HepG2 (cell line): ENCODE measurements around the gene CAPN11. TPM values are rescaled to one million over a fixed set of nuclear protein-coding genes. Genes with fewer than 3 reads are reported as not detected.
A peak's percentile ranks its signal among the peaks of the same experiment; 100 is the strongest.

ENCODE experiments used
- GMEB1 ChIP-seq: sonication (generic); formaldehyde crosslinking; IDR thresholded peaks from 2 replicates; pipeline ENCODE4 v1.5.1; 2020; ENCODE audit warnings: missing genetic modification reagents, mild to moderate bottlenecking, borderline replicate concordance
- MED13 ChIP-seq: sonication (generic); formaldehyde crosslinking; IDR thresholded peaks from 2 replicates; pipeline ENCODE4 v1.5.0; 2020; ENCODE audit warnings: missing genetic modification reagents
- PAWR ChIP-seq: sonication (generic); formaldehyde crosslinking; IDR thresholded peaks from 2 replicates; pipeline ENCODE4 v1.4.0; 2020; ENCODE audit warnings: missing genetic modification reagents, mild to moderate bottlenecking, borderline replicate concordance
- PTBP1 ChIP-seq: fragments of 200-400 bp; formaldehyde crosslinking; IDR thresholded peaks from 2 replicates; pipeline ENCODE4 v1.6.1; 2018; ENCODE audit warnings: low read length, low read depth; ENCODE audit not compliant: poor library complexity, severe bottlenecking
- REL ChIP-seq: sonication (generic); formaldehyde crosslinking; conservative IDR thresholded peaks from 2 replicates; pipeline ENCODE4 v1.8.0; 2022; ENCODE audit warnings: mild to moderate bottlenecking, missing genetic modification reagents, moderate library complexity
- RFX1 ChIP-seq: fragments of 450-650 bp; IDR thresholded peaks from 2 replicates; pipeline ENCODE4 v1.6.1; 2017
- SAP130 ChIP-seq: IDR thresholded peaks from 2 replicates; pipeline ENCODE4 v1.6.1; 2016; ENCODE audit warnings: low read depth
- ZMYM3 ChIP-seq: sonication (generic); formaldehyde crosslinking; IDR thresholded peaks from 2 replicates; pipeline ENCODE4 v1.5.1; 2020; ENCODE audit warnings: mild to moderate bottlenecking, missing genetic modification reagents
- ZZZ3 ChIP-seq: sonication (generic); formaldehyde crosslinking; IDR thresholded peaks from 2 replicates; pipeline ENCODE4 v1.4.0; 2020; ENCODE audit warnings: missing genetic modification reagents, mild to moderate bottlenecking, borderline replicate concordance
- polyA plus RNA-seq, 8 experiments: library from polyadenylated mRNA; depleted of rRNA in 3 of 8; stranded (reverse) in 7 of 8; unstranded in 1 of 8; fragments of >200 nt; fragmentation: Illumina TruSeq in 4 of 8; extraction: Trizol in 4 of 8; gene quantifications; 2 replicates each; pipeline versions ENCODE4 v1.2.1 to v1.2.3, GENCODE V29; 2011 to 2016; ENCODE audit warnings: low read depth in 4 of 8, missing spikeins in 1 of 8, mixed read lengths in 1 of 8; ENCODE audit not compliant: insufficient read depth in 1 of 8
- total RNA-seq, 5 experiments: library from RNA; depleted of rRNA; stranded (reverse); fragments of >200 nt; fragmentation: Illumina TruSeq; extraction: Trizol; gene quantifications; 2 replicates each; pipeline ENCODE4 v1.2.3, GENCODE V29; 2016; ENCODE audit warnings: low read depth in 1 of 5
- TF ChIP-seq, protein P1 (sequence below): sonication (generic); formaldehyde crosslinking; IDR thresholded peaks from 2 replicates; pipeline ENCODE4 v1.4.0; 2020; ENCODE audit warnings: missing genetic modification reagents
- TF ChIP-seq, protein P2 (sequence below): sonication (generic); formaldehyde crosslinking; IDR thresholded peaks from 2 replicates; pipeline ENCODE4 v1.9.0; 2021; ENCODE audit warnings: mild to moderate bottlenecking, missing genetic modification reagents
- TF ChIP-seq, protein P3 (sequence below): sonication (generic); formaldehyde crosslinking; IDR thresholded peaks from 2 replicates; pipeline ENCODE4 v1.5.0; 2020; ENCODE audit warnings: mild to moderate bottlenecking, missing genetic modification reagents, borderline replicate concordance

The CAPN11 gene
- total and polyA plus RNA-seq, 2 of the 13 experiments (the other 11 are each of a cell fraction or from before 2014, with no cell fraction given): 0.07 to 0.11 TPM

DNA sequence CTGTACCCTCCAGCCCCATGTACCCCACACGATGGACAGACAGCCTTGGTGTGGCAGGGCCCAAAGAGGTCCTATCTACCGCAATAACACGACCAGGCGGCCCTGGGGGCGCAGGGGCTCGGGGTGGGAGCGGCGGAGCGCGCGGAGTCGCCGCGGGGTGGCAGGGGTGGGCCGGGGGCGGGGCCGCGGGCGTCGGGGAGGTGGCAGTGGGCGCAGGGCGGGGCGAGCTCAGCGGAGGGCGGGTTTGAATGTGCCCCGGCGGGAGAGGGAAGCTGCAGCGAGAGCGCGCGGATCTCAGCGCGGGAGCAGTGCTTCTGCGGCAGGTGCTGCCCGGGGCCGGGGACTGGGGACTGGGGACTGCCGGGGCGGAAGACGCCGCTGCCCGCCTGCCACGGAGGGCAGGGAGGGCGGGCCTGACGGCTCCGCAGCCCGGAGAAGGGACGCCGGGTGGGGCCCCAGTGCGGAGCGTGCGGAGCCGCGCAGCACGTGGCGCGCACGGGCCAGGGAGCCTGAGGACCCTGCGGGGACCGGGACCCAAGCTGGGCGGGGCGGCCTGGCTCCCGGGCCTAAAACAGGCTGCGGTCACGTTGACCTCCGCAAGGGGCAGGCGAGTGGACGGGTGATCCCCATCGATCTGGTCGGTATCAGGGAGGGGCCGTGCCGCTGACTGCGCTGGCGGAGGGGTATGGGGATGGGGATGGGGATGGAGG lies 64.9 kb downstream of the CAPN11 start, which contains the start of gene SLC29A1 (continued):
- TF ChIP-seq ZZZ3 (CRISPR knock-in tag) (no peak; the same call in 1 of the 2 replicates), RFX1 (no peak), MED13 (CRISPR knock-in tag) (peak; percentile 49; the same call in 1 of the 2 replicates), PTBP1 (no peak), REL (no peak), ZMYM3 (0 out of 2 replicates have a peak, but pooled peaks have one; percentile 46), GMEB1 (CRISPR knock-in tag) (peak; percentile 68; the same call in 1 of the 2 replicates), SAP130 (peak; percentile 83), PAWR (CRISPR knock-in tag) (no peak)
- TF ChIP-seq, protein P1, sequence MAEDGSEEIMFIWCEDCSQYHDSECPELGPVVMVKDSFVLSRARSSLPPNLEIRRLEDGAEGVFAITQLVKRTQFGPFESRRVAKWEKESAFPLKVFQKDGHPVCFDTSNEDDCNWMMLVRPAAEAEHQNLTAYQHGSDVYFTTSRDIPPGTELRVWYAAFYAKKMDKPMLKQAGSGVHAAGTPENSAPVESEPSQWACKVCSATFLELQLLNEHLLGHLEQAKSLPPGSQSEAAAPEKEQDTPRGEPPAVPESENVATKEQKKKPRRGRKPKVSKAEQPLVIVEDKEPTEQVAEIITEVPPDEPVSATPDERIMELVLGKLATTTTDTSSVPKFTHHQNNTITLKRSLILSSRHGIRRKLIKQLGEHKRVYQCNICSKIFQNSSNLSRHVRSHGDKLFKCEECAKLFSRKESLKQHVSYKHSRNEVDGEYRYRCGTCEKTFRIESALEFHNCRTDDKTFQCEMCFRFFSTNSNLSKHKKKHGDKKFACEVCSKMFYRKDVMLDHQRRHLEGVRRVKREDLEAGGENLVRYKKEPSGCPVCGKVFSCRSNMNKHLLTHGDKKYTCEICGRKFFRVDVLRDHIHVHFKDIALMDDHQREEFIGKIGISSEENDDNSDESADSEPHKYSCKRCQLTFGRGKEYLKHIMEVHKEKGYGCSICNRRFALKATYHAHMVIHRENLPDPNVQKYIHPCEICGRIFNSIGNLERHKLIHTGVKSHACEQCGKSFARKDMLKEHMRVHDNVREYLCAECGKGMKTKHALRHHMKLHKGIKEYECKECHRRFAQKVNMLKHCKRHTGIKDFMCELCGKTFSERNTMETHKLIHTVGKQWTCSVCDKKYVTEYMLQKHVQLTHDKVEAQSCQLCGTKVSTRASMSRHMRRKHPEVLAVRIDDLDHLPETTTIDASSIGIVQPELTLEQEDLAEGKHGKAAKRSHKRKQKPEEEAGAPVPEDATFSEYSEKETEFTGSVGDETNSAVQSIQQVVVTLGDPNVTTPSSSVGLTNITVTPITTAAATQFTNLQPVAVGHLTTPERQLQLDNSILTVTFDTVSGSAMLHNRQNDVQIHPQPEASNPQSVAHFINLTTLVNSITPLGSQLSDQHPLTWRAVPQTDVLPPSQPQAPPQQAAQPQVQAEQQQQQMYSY: peak; percentile 46; the same call in 1 of the 2 replicates
- TF ChIP-seq, protein P2, sequence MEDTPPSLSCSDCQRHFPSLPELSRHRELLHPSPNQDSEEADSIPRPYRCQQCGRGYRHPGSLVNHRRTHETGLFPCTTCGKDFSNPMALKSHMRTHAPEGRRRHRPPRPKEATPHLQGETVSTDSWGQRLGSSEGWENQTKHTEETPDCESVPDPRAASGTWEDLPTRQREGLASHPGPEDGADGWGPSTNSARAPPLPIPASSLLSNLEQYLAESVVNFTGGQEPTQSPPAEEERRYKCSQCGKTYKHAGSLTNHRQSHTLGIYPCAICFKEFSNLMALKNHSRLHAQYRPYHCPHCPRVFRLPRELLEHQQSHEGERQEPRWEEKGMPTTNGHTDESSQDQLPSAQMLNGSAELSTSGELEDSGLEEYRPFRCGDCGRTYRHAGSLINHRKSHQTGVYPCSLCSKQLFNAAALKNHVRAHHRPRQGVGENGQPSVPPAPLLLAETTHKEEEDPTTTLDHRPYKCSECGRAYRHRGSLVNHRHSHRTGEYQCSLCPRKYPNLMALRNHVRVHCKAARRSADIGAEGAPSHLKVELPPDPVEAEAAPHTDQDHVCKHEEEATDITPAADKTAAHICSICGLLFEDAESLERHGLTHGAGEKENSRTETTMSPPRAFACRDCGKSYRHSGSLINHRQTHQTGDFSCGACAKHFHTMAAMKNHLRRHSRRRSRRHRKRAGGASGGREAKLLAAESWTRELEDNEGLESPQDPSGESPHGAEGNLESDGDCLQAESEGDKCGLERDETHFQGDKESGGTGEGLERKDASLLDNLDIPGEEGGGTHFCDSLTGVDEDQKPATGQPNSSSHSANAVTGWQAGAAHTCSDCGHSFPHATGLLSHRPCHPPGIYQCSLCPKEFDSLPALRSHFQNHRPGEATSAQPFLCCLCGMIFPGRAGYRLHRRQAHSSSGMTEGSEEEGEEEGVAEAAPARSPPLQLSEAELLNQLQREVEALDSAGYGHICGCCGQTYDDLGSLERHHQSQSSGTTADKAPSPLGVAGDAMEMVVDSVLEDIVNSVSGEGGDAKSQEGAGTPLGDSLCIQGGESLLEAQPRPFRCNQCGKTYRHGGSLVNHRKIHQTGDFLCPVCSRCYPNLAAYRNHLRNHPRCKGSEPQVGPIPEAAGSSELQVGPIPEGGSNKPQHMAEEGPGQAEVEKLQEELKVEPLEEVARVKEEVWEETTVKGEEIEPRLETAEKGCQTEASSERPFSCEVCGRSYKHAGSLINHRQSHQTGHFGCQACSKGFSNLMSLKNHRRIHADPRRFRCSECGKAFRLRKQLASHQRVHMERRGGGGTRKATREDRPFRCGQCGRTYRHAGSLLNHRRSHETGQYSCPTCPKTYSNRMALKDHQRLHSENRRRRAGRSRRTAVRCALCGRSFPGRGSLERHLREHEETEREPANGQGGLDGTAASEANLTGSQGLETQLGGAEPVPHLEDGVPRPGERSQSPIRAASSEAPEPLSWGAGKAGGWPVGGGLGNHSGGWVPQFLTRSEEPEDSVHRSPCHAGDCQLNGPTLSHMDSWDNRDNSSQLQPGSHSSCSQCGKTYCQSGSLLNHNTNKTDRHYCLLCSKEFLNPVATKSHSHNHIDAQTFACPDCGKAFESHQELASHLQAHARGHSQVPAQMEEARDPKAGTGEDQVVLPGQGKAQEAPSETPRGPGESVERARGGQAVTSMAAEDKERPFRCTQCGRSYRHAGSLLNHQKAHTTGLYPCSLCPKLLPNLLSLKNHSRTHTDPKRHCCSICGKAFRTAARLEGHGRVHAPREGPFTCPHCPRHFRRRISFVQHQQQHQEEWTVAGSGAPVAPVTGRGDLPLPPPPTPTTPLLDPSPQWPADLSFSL (CRISPR knock-in tag): no peak
- TF ChIP-seq, protein P3, sequence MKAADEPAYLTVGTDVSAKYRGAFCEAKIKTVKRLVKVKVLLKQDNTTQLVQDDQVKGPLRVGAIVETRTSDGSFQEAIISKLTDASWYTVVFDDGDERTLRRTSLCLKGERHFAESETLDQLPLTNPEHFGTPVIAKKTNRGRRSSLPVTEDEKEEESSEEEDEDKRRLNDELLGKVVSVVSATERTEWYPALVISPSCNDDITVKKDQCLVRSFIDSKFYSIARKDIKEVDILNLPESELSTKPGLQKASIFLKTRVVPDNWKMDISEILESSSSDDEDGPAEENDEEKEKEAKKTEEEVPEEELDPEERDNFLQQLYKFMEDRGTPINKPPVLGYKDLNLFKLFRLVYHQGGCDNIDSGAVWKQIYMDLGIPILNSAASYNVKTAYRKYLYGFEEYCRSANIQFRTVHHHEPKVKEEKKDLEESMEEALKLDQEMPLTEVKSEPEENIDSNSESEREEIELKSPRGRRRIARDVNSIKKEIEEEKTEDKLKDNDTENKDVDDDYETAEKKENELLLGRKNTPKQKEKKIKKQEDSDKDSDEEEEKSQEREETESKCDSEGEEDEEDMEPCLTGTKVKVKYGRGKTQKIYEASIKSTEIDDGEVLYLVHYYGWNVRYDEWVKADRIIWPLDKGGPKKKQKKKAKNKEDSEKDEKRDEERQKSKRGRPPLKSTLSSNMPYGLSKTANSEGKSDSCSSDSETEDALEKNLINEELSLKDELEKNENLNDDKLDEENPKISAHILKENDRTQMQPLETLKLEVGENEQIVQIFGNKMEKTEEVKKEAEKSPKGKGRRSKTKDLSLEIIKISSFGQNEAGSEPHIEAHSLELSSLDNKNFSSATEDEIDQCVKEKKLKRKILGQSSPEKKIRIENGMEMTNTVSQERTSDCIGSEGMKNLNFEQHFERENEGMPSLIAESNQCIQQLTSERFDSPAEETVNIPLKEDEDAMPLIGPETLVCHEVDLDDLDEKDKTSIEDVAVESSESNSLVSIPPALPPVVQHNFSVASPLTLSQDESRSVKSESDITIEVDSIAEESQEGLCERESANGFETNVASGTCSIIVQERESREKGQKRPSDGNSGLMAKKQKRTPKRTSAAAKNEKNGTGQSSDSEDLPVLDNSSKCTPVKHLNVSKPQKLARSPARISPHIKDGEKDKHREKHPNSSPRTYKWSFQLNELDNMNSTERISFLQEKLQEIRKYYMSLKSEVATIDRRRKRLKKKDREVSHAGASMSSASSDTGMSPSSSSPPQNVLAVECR (CRISPR knock-in tag): peak; percentile 89
